SU-DHL-6 (cell line): ENCODE results near the gene DBR1.

ENCODE experiments used
- EZH2phosphoT487 ChIP-seq: fragments of 200-600 bp; sonication (generic), shearing (Covaris generic); conservative IDR thresholded peaks from 2 replicates; pipeline ENCODE4 v1.6.1; 2018; ENCODE audit warnings: mild to moderate bottlenecking, antibody characterized with exemption, low read length, moderate library complexity, mixed read lengths
- TF ChIP-seq, protein P1 (sequence below): fragments of 200-600 bp; sonication (generic); IDR thresholded peaks from one replicate; pipeline ENCODE4 v1.5.1; 2017; ENCODE audit warnings: antibody characterized with exemption, mild to moderate bottlenecking, low read length, moderate library complexity; ENCODE audit not compliant: insufficient read depth, poor library complexity, severe bottlenecking

DNA sequence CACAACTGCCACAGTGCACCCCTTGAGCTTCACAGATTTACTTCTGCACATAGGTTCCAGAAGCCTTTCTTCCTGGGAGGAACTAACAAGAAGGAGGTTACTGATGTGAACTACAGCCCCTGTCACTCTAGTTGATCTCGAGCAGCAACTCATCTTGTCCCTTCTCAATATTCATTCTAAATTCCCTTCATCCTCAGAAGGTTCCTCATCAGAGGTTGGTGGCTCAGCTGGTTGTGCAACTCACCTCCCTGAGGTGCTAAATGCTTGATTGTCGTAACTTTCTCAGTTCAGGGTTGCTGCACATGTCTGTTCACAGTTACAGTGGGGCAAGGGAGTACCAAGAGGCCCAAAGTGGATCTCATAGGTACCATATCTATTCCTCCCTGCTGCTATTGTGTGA, 36.9 kb downstream of the DBR1 start:
- TF ChIP-seq, protein P1, sequence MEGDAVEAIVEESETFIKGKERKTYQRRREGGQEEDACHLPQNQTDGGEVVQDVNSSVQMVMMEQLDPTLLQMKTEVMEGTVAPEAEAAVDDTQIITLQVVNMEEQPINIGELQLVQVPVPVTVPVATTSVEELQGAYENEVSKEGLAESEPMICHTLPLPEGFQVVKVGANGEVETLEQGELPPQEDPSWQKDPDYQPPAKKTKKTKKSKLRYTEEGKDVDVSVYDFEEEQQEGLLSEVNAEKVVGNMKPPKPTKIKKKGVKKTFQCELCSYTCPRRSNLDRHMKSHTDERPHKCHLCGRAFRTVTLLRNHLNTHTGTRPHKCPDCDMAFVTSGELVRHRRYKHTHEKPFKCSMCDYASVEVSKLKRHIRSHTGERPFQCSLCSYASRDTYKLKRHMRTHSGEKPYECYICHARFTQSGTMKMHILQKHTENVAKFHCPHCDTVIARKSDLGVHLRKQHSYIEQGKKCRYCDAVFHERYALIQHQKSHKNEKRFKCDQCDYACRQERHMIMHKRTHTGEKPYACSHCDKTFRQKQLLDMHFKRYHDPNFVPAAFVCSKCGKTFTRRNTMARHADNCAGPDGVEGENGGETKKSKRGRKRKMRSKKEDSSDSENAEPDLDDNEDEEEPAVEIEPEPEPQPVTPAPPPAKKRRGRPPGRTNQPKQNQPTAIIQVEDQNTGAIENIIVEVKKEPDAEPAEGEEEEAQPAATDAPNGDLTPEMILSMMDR, result no peak
- TF ChIP-seq EZH2phosphoT487, result no peak
